Caco-2 (cell line): ENCODE data around the gene MBTD1. TPM values are rescaled to one million over a fixed set of nuclear protein-coding genes. Genes with fewer than 3 reads are reported as not detected.
"Not testable (repeated sequence)": the region's sequence is repeated elsewhere in the genome, so short reads cannot be mapped to it uniquely, and the experiment has no call there.

Experiments
- BruUV-seq: library from RNA; stranded (reverse); fragments of 400-500 nt; replicated peaks from 2 replicates; lab custom pipeline; 2021; lab: Mats Ljungman, UMichigan
- CTCF ChIA-PET: fragments of 300-600 bp; sonication (Branson Sonifier 250); formaldehyde crosslinking; loops from one replicate; lab custom pipeline; 2022; ENCODE audit warnings: antibody characterized with exemption; lab: Charles Lee
- POLR2A ChIA-PET: fragments of 300-600 bp; sonication (Branson Sonifier 250); formaldehyde crosslinking; loops from one replicate; lab custom pipeline; 2022; ENCODE audit warnings: antibody characterized with exemption; lab: Charles Lee
- DNase-seq, 2 experiments: peaks; one replicate each; pipeline versions ENCODE4 v3.0.0 to v3.0.0-alpha.2; 2020 to 2022
- H3K27me3 ChIP-seq: replicated peaks from 2 replicates; pipeline ENCODE4 v1.6.0; 2011; ENCODE audit warnings: low read length; ENCODE audit not compliant: control insufficient read depth, insufficient read depth
- H3K36me3 ChIP-seq: 2 replicates; pipeline ENCODE4 v1.5.1; 2011; ENCODE audit warnings: low read length; ENCODE audit not compliant: control insufficient read depth, insufficient read depth
- H3K4me1 ChIP-seq: fragments of 250-450 bp; sonication (Bioruptor Pico); 2 replicates; pipeline ENCODE4 v1.5.1; 2020; ENCODE audit warnings: mild to moderate bottlenecking
- H3K4me3 ChIP-seq: 2 replicates; pipeline ENCODE4 v1.5.1; 2011; ENCODE audit warnings: low read depth, mild to moderate bottlenecking, control low read depth, low read length
- H3K9me3 ChIP-seq: fragments of 250-450 bp; sonication (Bioruptor Pico); 2 replicates; pipeline ENCODE4 v1.5.1; 2020; ENCODE audit warnings: mild to moderate bottlenecking, moderate library complexity
- H3K27ac Mint-ChIP-seq: one replicate; pipeline ENCODE4 v1.8.0; 2022; ENCODE audit warnings: mixed read lengths; ENCODE audit not compliant: unreplicated experiment
- H3K27me3 Mint-ChIP-seq: one replicate; pipeline ENCODE4 v1.8.0; 2022; ENCODE audit warnings: mixed read lengths; ENCODE audit not compliant: insufficient read depth, unreplicated experiment
- H3K36me3 Mint-ChIP-seq: one replicate; pipeline ENCODE4 v1.8.0; 2022; ENCODE audit warnings: mild to moderate bottlenecking, mixed read lengths; ENCODE audit not compliant: insufficient read depth, unreplicated experiment
- H3K4me1 Mint-ChIP-seq: one replicate; pipeline ENCODE4 v1.8.0; 2022; ENCODE audit warnings: low read depth, mixed read lengths; ENCODE audit not compliant: unreplicated experiment
- H3K4me3 Mint-ChIP-seq: one replicate; pipeline ENCODE4 v1.8.0; 2022; ENCODE audit warnings: mild to moderate bottlenecking, moderate library complexity, mixed read lengths; ENCODE audit not compliant: unreplicated experiment
- H3K9me3 Mint-ChIP-seq: one replicate; pipeline ENCODE4 v1.8.0; 2022; ENCODE audit warnings: mixed read lengths; ENCODE audit not compliant: unreplicated experiment
- intact Hi-C: fragments of 100-400 bp; cut with micrococcal nuclease; formaldehyde crosslinking; loops from one replicate; pipeline ENCODE4 v1.10.0; 2022; ENCODE audit not compliant: unreplicated experiment
- total RNA-seq: library from RNA; stranded (reverse); gene quantifications from 2 replicates; pipeline ENCODE4 v1.2.3, GENCODE V29; 2022
- TF ChIP-seq, protein P1 (sequence below), 2 experiments: fragments of 200-600 bp in 1 of 2; IDR thresholded peaks; 1 replicate in 1 of 2; 2 replicates in 1 of 2; pipeline versions ENCODE4 v1.5.1 to v1.8.0; 2011 to 2022; ENCODE audit warnings: antibody characterized with exemption in 1 of 2, control low read depth in 1 of 2, inconsistent platforms in 1 of 2, low read depth in 1 of 2, low read length in 1 of 2, mild to moderate bottlenecking in 1 of 2, moderate library complexity in 1 of 2; ENCODE audit not compliant: insufficient read depth in 1 of 2, severe bottlenecking in 1 of 2, unreplicated experiment in 1 of 2

The MBTD1 gene
- total RNA-seq, 1 experiment from 2014 or later = 26.2 TPM

- intact Hi-C loops = no loop called here
- Histone ChIP-seq H3K4me1 (no peaks in the 10 kb centered on the region), H3K9me3 (no peaks in the 10 kb centered on the region), H3K36me3 (no peaks in the 10 kb centered on the region; the same call in 1 of the 2 replicates), H3K4me3 (no peak overlapping the region), H3K27me3 (no peaks in the 10 kb centered on the region)
- BruUV-seq = no TSS peak
- TF ChIP-seq, protein P1, sequence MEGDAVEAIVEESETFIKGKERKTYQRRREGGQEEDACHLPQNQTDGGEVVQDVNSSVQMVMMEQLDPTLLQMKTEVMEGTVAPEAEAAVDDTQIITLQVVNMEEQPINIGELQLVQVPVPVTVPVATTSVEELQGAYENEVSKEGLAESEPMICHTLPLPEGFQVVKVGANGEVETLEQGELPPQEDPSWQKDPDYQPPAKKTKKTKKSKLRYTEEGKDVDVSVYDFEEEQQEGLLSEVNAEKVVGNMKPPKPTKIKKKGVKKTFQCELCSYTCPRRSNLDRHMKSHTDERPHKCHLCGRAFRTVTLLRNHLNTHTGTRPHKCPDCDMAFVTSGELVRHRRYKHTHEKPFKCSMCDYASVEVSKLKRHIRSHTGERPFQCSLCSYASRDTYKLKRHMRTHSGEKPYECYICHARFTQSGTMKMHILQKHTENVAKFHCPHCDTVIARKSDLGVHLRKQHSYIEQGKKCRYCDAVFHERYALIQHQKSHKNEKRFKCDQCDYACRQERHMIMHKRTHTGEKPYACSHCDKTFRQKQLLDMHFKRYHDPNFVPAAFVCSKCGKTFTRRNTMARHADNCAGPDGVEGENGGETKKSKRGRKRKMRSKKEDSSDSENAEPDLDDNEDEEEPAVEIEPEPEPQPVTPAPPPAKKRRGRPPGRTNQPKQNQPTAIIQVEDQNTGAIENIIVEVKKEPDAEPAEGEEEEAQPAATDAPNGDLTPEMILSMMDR (IDR thresholded peaks at IDR 0.05; ENCODE audit: insufficient read depth in 1 of 2, low read depth in 1 of 2, low read length in 1 of 2, severe bottlenecking in 1 of 2, unreplicated experiment in 1 of 2) = no peak
- H3K36me3 Mint-ChIP-seq = peaks cover 74% of the 10 kb centered on the region
- no peaks in the 10 kb centered on the region for H3K9me3 Mint-ChIP-seq
- no peaks in the 10 kb centered on the region for H3K4me1 Mint-ChIP-seq
- no peak for DNase-seq
- POLR2A ChIA-PET = no interaction called here
- H3K4me3 Mint-ChIP-seq = no peak overlapping the region
- CTCF ChIA-PET = no interaction called here
- no peaks in the 10 kb centered on the region for H3K27me3 Mint-ChIP-seq
- no peak overlapping the region for H3K27ac Mint-ChIP-seq
Observed at GRCh38 chr17:51185763-51186332, 74.0 kb downstream of the MBTD1 start.

- ChIA-PET POLR2A (no interaction called here), CTCF (no interaction called here)
- no peak for DNase-seq
- H3K4me3 Mint-ChIP-seq = no peak overlapping the region
- TF ChIP-seq, protein P1 (IDR thresholded peaks at IDR 0.05; ENCODE audit: insufficient read depth in 1 of 2, low read depth in 1 of 2, low read length in 1 of 2, severe bottlenecking in 1 of 2, unreplicated experiment in 1 of 2) = no peak
- H3K36me3 Mint-ChIP-seq = peaks cover 68% of the 10 kb centered on the region
- H3K27me3 Mint-ChIP-seq = no peaks in the 10 kb centered on the region
- H3K4me1 Mint-ChIP-seq = no peaks in the 10 kb centered on the region
- no peak overlapping the region for H3K27ac Mint-ChIP-seq
- intact Hi-C loops = no loop called here
- no peaks in the 10 kb centered on the region; the same call in 1 of the 2 replicates for H3K36me3 ChIP-seq
- no peaks in the 10 kb centered on the region for H3K4me1 ChIP-seq
- BruUV-seq = no TSS peak
- H3K4me3 ChIP-seq = no peak overlapping the region
- no peaks in the 10 kb centered on the region for H3K27me3 ChIP-seq
- no peaks in the 10 kb centered on the region for H3K9me3 Mint-ChIP-seq
- no peaks in the 10 kb centered on the region for H3K9me3 ChIP-seq
Observed at GRCh38 chr17:51184124-51184523, 75.7 kb downstream of the MBTD1 start.

DNA sequence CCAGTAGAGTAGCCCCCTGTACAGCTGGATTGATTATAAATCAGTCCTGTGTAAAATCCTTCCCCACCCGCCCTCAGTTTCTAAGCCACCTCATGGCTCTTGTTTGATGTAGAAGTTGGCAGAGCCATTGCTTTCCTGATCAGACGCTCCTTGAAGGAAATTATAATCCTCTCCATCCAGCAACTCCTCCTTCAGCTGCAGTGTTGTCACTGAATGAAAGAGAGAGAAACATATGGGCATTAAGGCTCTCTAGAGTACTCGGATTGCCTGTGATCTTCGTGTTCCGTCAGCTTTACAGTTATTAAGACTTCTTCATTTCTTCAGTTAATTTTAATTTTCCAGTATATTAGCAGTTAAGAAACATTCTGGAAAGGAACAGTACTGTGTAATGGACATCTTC lies 79.4 kb downstream of the MBTD1 start:
- Mint-ChIP-seq H3K4me3 (no peak overlapping the region), H3K27ac (no peak overlapping the region), H3K36me3 (peaks cover 53% of the 10 kb centered on the region), H3K27me3 (no peaks in the 10 kb centered on the region), H3K9me3 (no peaks in the 10 kb centered on the region), H3K4me1 (no peaks in the 10 kb centered on the region)
- Histone ChIP-seq H3K9me3 (no peaks in the 10 kb centered on the region), H3K36me3 (no peaks in the 10 kb centered on the region; the same call in 1 of the 2 replicates), H3K4me1 (no peaks in the 10 kb centered on the region), H3K4me3 (no peak overlapping the region), H3K27me3 (no peaks in the 10 kb centered on the region)
- no peak for DNase-seq
- POLR2A ChIA-PET = no interaction called here
- intact Hi-C loops = no loop called here
- TF ChIP-seq, protein P1 (IDR thresholded peaks at IDR 0.05; ENCODE audit: insufficient read depth in 1 of 2, low read depth in 1 of 2, low read length in 1 of 2, severe bottlenecking in 1 of 2, unreplicated experiment in 1 of 2) = no peak
- CTCF ChIA-PET = no interaction called here
- BruUV-seq = no TSS peak

GRCh38 chr17:51172030-51172429 lies 87.8 kb downstream of the MBTD1 start:
- H3K36me3 ChIP-seq, intact Hi-C loops, H3K9me3 ChIP-seq, H3K27me3 ChIP-seq, H3K4me3 Mint-ChIP-seq, POLR2A ChIA-PET, H3K4me3 ChIP-seq, H3K9me3 Mint-ChIP-seq, H3K27ac Mint-ChIP-seq, DNase-seq, BruUV-seq, H3K27me3 Mint-ChIP-seq, CTCF ChIA-PET: not testable (repeated sequence)
- H3K4me1 ChIP-seq = peaks cover 11% of the 10 kb centered on the region; the same call in 1 of the 2 replicates
- H3K4me1 Mint-ChIP-seq = peaks cover 10% of the 10 kb centered on the region
- peaks cover 85% of the 10 kb centered on the region for H3K36me3 Mint-ChIP-seq
